ENCODE results near the gene PUS10.
"Not testable (repeated sequence)": the region's sequence is repeated elsewhere in the genome, so short reads cannot be mapped to it uniquely, and the experiment has no call there.

The PUS10 gene

DNA sequence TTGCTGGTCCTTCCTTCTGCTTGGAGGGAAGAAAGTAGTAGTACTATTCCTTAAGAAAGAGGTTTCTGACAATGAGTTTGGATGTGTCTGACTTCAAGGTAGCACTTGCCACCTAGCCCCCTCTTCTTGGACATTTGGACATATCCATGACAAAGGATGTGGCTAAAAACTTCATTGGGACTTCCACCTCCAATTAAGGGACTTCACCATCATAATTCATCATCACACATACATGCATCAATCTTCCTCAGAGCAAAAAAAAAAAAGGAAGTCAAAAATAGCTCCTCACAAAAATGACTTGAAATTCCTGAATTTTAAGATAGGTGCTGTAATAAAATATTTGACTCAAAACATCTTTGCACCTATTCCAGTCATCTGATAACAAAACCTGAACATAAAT, 23.9 kb downstream of the PUS10 start:
- H3K4me3 ChIP-seq (ENCODE audit: control insufficient read depth, low read depth, low read length) = no peak overlapping the region
- TF ChIP-seq, protein P1, sequence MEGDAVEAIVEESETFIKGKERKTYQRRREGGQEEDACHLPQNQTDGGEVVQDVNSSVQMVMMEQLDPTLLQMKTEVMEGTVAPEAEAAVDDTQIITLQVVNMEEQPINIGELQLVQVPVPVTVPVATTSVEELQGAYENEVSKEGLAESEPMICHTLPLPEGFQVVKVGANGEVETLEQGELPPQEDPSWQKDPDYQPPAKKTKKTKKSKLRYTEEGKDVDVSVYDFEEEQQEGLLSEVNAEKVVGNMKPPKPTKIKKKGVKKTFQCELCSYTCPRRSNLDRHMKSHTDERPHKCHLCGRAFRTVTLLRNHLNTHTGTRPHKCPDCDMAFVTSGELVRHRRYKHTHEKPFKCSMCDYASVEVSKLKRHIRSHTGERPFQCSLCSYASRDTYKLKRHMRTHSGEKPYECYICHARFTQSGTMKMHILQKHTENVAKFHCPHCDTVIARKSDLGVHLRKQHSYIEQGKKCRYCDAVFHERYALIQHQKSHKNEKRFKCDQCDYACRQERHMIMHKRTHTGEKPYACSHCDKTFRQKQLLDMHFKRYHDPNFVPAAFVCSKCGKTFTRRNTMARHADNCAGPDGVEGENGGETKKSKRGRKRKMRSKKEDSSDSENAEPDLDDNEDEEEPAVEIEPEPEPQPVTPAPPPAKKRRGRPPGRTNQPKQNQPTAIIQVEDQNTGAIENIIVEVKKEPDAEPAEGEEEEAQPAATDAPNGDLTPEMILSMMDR (IDR thresholded peaks at IDR 0.05; ENCODE audit: control insufficient read depth, insufficient read depth, low read depth, low read length, missing control alignments) = no peak
- DNase-seq (ENCODE audit: low read depth) = no peak

DNA sequence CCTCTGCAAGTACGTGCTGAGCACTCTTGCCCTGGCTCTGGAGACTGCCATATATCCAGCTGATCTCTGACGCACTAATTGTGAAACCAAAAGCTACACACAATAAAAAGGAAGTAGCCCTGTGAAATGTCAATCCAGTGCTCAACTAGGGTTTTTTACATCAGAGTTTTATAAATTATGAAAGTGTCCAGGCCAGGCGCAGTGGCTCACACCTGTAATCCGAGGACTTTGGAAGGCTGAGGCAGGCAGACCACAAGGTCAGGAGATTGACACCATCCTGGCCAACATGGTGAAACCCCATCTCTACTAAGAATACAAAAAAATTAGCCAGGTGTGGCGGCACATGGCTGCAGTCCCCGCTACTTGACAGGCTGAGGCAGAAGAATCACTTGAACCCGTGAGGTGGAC, 25.1 kb downstream of the PUS10 start:
- DNase-seq (ENCODE audit: low read depth) = no peak
- H3K4me3 ChIP-seq (ENCODE audit: control insufficient read depth, low read depth, low read length) = no peak overlapping the region
- TF ChIP-seq, protein P1 (IDR thresholded peaks at IDR 0.05; ENCODE audit: control insufficient read depth, insufficient read depth, low read depth, low read length, missing control alignments) = no peak

DNA sequence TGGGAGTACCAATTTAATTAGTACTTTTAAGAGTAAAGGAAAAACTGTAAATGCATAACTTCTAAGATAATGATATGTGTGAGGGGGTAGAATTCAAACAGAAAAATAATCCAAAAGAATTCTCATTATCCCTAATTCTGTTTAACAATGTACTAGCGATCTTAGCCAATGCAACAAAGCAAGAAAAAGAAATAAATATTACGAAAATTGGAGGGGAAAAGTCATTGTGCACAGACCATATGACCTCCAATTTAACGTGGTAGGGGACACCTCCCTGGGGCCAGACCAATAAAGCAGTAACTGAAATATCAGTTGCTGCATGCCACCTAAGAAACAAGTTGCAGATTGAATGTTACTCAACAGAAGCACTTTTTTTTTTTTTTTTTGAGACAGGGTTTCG, 26.4 kb downstream of the PUS10 start:
- H3K4me3 ChIP-seq (ENCODE audit: control insufficient read depth, low read depth, low read length) = no peak overlapping the region
- TF ChIP-seq, protein P1 (IDR thresholded peaks at IDR 0.05; ENCODE audit: control insufficient read depth, insufficient read depth, low read depth, low read length, missing control alignments) = no peak
- DNase-seq (ENCODE audit: low read depth) = no peak

DNA sequence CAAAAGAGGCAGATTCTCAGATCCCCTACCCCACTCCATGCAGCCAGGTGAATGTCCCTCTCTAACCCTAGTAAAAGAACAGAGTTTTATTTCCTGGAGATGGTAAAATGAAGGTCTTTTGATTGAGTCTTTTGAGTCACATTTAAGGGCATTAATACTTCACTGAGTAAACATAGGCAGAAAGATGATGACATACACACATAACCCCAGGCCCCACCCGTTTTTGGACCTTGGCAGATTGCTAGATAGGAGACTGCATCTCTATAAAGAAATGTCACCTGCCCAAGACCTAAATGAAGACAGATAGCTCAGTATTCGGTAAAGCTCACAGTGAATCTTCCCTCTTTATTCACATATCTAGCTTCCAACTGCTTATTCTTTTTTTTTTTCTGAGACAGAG, 28.8 kb downstream of the PUS10 start:
- H3K4me3 ChIP-seq (ENCODE audit: control insufficient read depth, low read depth, low read length) = no peak overlapping the region
- TF ChIP-seq, protein P1 (IDR thresholded peaks at IDR 0.05; ENCODE audit: control insufficient read depth, insufficient read depth, low read depth, low read length, missing control alignments) = no peak
- no peak for DNase-seq (ENCODE audit: low read depth)

DNA sequence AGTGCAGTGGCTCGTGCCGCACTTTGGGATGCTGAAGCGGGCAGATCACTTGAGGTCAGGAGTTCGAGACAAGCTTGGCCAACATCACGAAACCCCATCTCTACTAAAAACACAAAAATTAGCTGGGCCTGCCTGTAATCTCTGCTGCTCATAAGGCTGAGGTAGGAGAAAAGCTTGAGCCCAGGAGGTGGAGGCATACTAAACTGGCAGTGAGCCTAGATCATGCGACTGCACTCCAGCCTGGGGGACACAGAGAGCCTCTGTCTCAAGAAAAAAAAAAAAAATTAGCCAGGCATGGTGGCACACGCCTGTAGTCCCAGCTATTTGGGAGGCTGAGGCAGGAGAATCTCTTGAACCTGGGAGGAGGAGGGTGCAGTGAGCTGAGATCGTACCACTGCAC, 30.4 kb downstream of the PUS10 start:
- not testable (repeated sequence) for H3K4me3 ChIP-seq (ENCODE audit: control insufficient read depth, low read depth, low read length); DNase-seq (ENCODE audit: low read depth)

DNA sequence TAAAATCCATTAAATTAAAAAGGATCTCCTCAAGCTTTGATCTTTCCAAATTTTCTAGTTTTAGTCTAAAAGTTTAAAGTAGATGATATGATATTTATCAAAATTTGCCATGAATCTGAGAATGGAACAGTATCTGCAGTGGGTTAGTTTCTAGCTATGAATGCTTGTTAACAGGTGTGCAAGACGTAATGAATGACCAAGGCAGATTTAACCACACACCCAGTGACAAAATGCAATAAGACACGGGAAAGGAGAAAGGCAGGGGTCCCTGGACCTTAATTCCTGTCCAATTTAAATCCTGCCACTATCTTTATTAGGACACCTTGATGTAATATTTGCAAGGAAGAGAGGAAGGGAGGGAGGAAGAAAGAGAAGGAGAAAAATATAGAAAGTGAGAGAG, 31.0 kb downstream of the PUS10 start:
- H3K4me3 ChIP-seq (ENCODE audit: control insufficient read depth, low read depth, low read length) = no peak overlapping the region
- no peak for DNase-seq (ENCODE audit: low read depth)
- TF ChIP-seq, protein P1 (IDR thresholded peaks at IDR 0.05; ENCODE audit: control insufficient read depth, insufficient read depth, low read depth, low read length, missing control alignments) = no peak

DNA sequence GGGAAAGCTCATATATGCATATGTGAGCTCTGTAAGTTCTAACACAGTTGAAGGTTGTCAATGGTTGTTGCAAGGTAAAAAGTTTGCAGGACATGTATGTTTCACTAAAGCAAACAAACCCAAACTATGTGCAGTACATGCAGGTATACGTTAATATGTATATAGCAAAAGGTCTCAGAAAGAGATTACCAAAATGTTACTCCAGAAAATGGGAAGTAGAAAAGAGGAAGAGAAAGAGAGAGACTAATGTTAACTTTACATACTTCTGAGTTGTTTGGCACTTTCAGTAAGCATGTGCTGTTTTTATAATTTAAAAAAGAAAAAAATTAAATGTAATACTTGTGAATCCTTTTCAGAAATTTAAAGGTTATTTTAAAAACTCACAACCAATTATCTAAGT, 33.3 kb downstream of the PUS10 start:
- DNase-seq (ENCODE audit: low read depth) = no peak
- TF ChIP-seq, protein P1 (IDR thresholded peaks at IDR 0.05; ENCODE audit: control insufficient read depth, insufficient read depth, low read depth, low read length, missing control alignments) = no peak
- no peak overlapping the region for H3K4me3 ChIP-seq (ENCODE audit: control insufficient read depth, low read depth, low read length)

DNA sequence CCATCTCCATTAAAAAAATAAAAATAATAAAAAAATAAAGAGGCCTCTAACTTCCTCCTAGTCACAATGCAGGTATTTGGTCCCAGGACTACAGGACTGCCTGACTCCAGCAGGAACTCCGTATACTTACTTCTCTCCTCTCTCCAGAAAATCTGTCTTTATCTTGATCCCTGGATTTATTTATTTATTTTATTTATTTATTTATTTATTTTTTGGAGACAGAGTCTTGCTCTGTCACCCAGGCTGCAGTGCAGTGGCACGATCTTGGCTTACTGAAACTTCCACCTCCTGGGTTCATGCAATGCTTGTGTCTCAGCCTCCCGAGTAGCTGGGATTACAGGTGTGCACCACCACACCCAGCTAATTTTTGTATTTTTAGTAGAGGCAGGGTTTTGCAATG, 36.0 kb downstream of the PUS10 start:
- not testable (repeated sequence) for DNase-seq (ENCODE audit: low read depth); H3K4me3 ChIP-seq (ENCODE audit: control insufficient read depth, low read depth, low read length)

Measured in AG09309 (cell line).